HEK293 (cell line): ENCODE results near the gene CNNM1.

Experiments used
- CTCF ChIP-seq: fragments of 450-650 bp; formaldehyde crosslinking; IDR thresholded peaks from 2 replicates; pipeline ENCODE4 v1.5.1; 2016; ENCODE audit warnings: missing biosample characterization, missing genetic modification characterization
- KLF10 ChIP-seq: fragments of 450-650 bp; IDR thresholded peaks from 2 replicates; pipeline ENCODE4 v1.5.1; 2018; ENCODE audit warnings: missing biosample characterization, mild to moderate bottlenecking, missing genetic modification characterization
- OSR2 ChIP-seq: fragments of 450-650 bp; formaldehyde crosslinking; IDR thresholded peaks from 2 replicates; pipeline ENCODE4 v1.5.1; 2016; ENCODE audit warnings: missing biosample characterization, missing genetic modification characterization
- SCRT1 ChIP-seq: fragments of 450-650 bp; formaldehyde crosslinking; IDR thresholded peaks from 2 replicates; pipeline ENCODE4 v1.5.1; 2016; ENCODE audit warnings: missing biosample characterization, missing genetic modification characterization, borderline replicate concordance
- TCF7L2 ChIP-seq: IDR thresholded peaks from 2 replicates; pipeline ENCODE4 v1.6.1; 2011; ENCODE audit warnings: low read depth, mild to moderate bottlenecking, inconsistent platforms, low read length, moderate library complexity, borderline replicate concordance
- ZBTB7A ChIP-seq: fragments of 450-650 bp; formaldehyde crosslinking; IDR thresholded peaks from 2 replicates; pipeline ENCODE4 v1.5.1; 2016; ENCODE audit warnings: low read depth, missing biosample characterization, missing genetic modification characterization
- ZNF19 ChIP-seq: fragments of 450-650 bp; formaldehyde crosslinking; IDR thresholded peaks from 2 replicates; pipeline ENCODE4; 2016; ENCODE audit warnings: missing biosample characterization, missing genetic modification characterization, low read depth
- ZNF335 ChIP-seq: fragments of 450-650 bp; formaldehyde crosslinking; conservative IDR thresholded peaks from 2 replicates; pipeline ENCODE4 v1.5.1; 2016; ENCODE audit warnings: missing biosample characterization, missing genetic modification characterization
- ZNF433 ChIP-seq: fragments of 450-650 bp; formaldehyde crosslinking; IDR thresholded peaks from 2 replicates; pipeline ENCODE4 v1.5.1; 2016; ENCODE audit warnings: missing biosample characterization, missing genetic modification characterization, low read depth
- ZNF530 ChIP-seq: fragments of 450-650 bp; formaldehyde crosslinking; IDR thresholded peaks from 2 replicates; pipeline ENCODE4 v1.5.1; 2016; ENCODE audit warnings: low read depth, missing biosample characterization, missing genetic modification characterization
- ZNF707 ChIP-seq: fragments of 450-650 bp; formaldehyde crosslinking; IDR thresholded peaks from 2 replicates; pipeline ENCODE4 v1.5.1; 2016; ENCODE audit warnings: missing biosample characterization, missing genetic modification characterization
- TF ChIP-seq, protein P1 (sequence below): fragments of 450-650 bp; formaldehyde crosslinking; IDR thresholded peaks from 2 replicates; pipeline ENCODE4 v1.5.1; 2017; ENCODE audit warnings: missing biosample characterization, missing genetic modification characterization

- TF ChIP-seq ZNF335 = no peak
- no peak for TF ChIP-seq CTCF
- no peak for TF ChIP-seq ZBTB7A
- no peak for TF ChIP-seq ZNF707 (tag by site-specific recombination)
- TF ChIP-seq ZNF530 = no peak
- no peak for TF ChIP-seq SCRT1 (tag by site-specific recombination)
- TF ChIP-seq, protein P1, sequence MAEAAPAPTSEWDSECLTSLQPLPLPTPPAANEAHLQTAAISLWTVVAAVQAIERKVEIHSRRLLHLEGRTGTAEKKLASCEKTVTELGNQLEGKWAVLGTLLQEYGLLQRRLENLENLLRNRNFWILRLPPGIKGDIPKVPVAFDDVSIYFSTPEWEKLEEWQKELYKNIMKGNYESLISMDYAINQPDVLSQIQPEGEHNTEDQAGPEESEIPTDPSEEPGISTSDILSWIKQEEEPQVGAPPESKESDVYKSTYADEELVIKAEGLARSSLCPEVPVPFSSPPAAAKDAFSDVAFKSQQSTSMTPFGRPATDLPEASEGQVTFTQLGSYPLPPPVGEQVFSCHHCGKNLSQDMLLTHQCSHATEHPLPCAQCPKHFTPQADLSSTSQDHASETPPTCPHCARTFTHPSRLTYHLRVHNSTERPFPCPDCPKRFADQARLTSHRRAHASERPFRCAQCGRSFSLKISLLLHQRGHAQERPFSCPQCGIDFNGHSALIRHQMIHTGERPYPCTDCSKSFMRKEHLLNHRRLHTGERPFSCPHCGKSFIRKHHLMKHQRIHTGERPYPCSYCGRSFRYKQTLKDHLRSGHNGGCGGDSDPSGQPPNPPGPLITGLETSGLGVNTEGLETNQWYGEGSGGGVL (tag by site-specific recombination) = no peak
- no peak for TF ChIP-seq ZNF19 (tag by site-specific recombination)
- no peak for TF ChIP-seq OSR2
- no peak for TF ChIP-seq KLF10 (tag by site-specific recombination)
- TF ChIP-seq TCF7L2 = no peak
- TF ChIP-seq ZNF433 (tag by site-specific recombination) = no peak
Observed at GRCh38 chr10:99318048-99318447, 11.1 kb upstream of the CNNM1 start.
